Hematopoietic multipotent progenitor cell treated with erythropoietin and hydrocortisone succinate and interleukin-3 and kit ligand, for 8 days (in vitro differentiated cells): Measurements from ENCODE around the gene KIR3DL2.
A peak's percentile ranks its signal among the peaks of the same experiment; 100 is the strongest.
"Not testable (repeated sequence)": the region's sequence is repeated elsewhere in the genome, so short reads cannot be mapped to it uniquely, and the experiment has no call there.

ENCODE experiments used
- DNase-seq: peaks from one replicate; pipeline ENCODE4 v3.0.0-alpha.2; 2015

The KIR3DL2 gene

GRCh38 chr19:54873990-54874389, 23.7 kb downstream of the KIR3DL2 start, which contains the start of gene FCAR:
Gene FCAR (plus strand): TSS chr19:54874235. CDS start chr19:54874290, 55 bp downstream.
- no peak for DNase-seq

GRCh38 chr19:54875506-54875905, 25.3 kb downstream of the KIR3DL2 start:
- no peak for DNase-seq

GRCh38 chr19:54877471-54877870, 27.2 kb downstream of the KIR3DL2 start:
- no peak for DNase-seq

- no peak for DNase-seq
Observed at GRCh38 chr19:54881884-54882283, 31.6 kb downstream of the KIR3DL2 start.

GRCh38 chr19:54882758-54883157, 32.5 kb downstream of the KIR3DL2 start:
- DNase-seq = peak; percentile 33

GRCh38 chr19:54883228-54883627, 33.0 kb downstream of the KIR3DL2 start:
- DNase-seq = no peak

GRCh38 chr19:54888239-54888638, 38.0 kb downstream of the KIR3DL2 start:
- no peak for DNase-seq

GRCh38 chr19:54889566-54889965, 39.3 kb downstream of the KIR3DL2 start:
- no peak for DNase-seq

- no peak for DNase-seq
Observed at GRCh38 chr19:54893406-54893805, 43.2 kb downstream of the KIR3DL2 start.

GRCh38 chr19:54894106-54894505, 43.9 kb downstream of the KIR3DL2 start:
- not testable (repeated sequence) for DNase-seq

GRCh38 chr19:54896036-54896435, 45.8 kb downstream of the KIR3DL2 start:
- DNase-seq = no peak

- DNase-seq = not testable (repeated sequence)
Observed at GRCh38 chr19:54898685-54899084, 48.4 kb downstream of the KIR3DL2 start.

GRCh38 chr19:54899646-54900045, 49.4 kb downstream of the KIR3DL2 start:
- not testable (repeated sequence) for DNase-seq

GRCh38 chr19:54901153-54901552, 50.9 kb downstream of the KIR3DL2 start:
- DNase-seq = not testable (repeated sequence)

- DNase-seq = no peak
Observed at GRCh38 chr19:54902061-54902460, 51.8 kb downstream of the KIR3DL2 start.

- DNase-seq = no peak
Observed at GRCh38 chr19:54903303-54903702, 53.1 kb downstream of the KIR3DL2 start.

- not testable (repeated sequence) for DNase-seq
Observed at GRCh38 chr19:54904261-54904660, 54.0 kb downstream of the KIR3DL2 start.

- DNase-seq = peak; percentile 29
Observed at GRCh38 chr19:54905421-54905802, 55.2 kb downstream of the KIR3DL2 start.

- peak; percentile 11 for DNase-seq
Observed at GRCh38 chr19:54905803-54906511, 55.7 kb downstream of the KIR3DL2 start, which contains the start of gene NCR1. Gene NCR1 (plus strand): TSS chr19:54906148. CDS start chr19:54906188, 40 bp downstream.

GRCh38 chr19:54906819-54907218, 56.6 kb downstream of the KIR3DL2 start:
- no peak for DNase-seq

GRCh38 chr19:54907899-54908298, 57.7 kb downstream of the KIR3DL2 start:
- not testable (repeated sequence) for DNase-seq
